ENCODE data around the gene TFDP2.

GRCh38 chr3:141986548-141987107 lies 162.7 kb downstream of the TFDP2 start:
- TF ChIP-seq GATA2 (IDR thresholded peaks at IDR 0.05; ENCODE audit: low read depth, low read length), result no peak
- TF ChIP-seq GATA3 (IDR thresholded peaks at IDR 0.05; ENCODE audit: low read depth, low read length), result no peak
